ENCODE measurements around the gene MAML3.
A peak's percentile ranks its signal among the peaks of the same experiment; 100 is the strongest.

GRCh38 chr4:139806929-139807328 is 347.1 kb downstream of the MAML3 start:
- TF ChIP-seq CTCF (IDR thresholded peaks at IDR 0.05; ENCODE audit: low read depth, low read length, poor library complexity, severe bottlenecking) (peak; percentile 10), EZH2phosphoT487 (IDR thresholded peaks at IDR 0.05; ENCODE audit: borderline replicate concordance, low read length) (no peak)

Measured in DOHH2 (cell line).